Spleen (tissue), 11 donors: Measurements from ENCODE around the gene TNFRSF13B. TPM values are rescaled to one million over a fixed set of nuclear protein-coding genes. Genes with fewer than 3 reads are reported as not detected.
A peak's percentile ranks its signal among the peaks of the same experiment; 100 is the strongest.

Experiments used
- DNase-seq: peaks from one replicate; pipeline ENCODE4 v3.0.0-alpha.2; 2020
- H3K27ac ChIP-seq, 8 donors: fragments of 200-600 bp; sonication (generic) in 7 of 8; 1 replicate in 4 of 8; 2 replicates in 4 of 8; pipeline versions ENCODE4 v1.5.0 to v1.8.0; 2016 to 2021; ENCODE audit warnings: inconsistent platforms in 4 of 8, mild to moderate bottlenecking in 4 of 8, moderate library complexity in 1 of 8
- H3K27me3 ChIP-seq, 7 donors: fragments of 200-600 bp; sonication (generic) in 6 of 7; replicated peaks in 1 of 7; 1 replicate in 4 of 7; 2 replicates in 3 of 7; pipeline versions ENCODE4 v1.5.0 to v1.8.0; 2016 to 2021; ENCODE audit warnings: inconsistent platforms in 3 of 7, mild to moderate bottlenecking in 1 of 7
- H3K36me3 ChIP-seq, 6 donors: fragments of 200-600 bp; sonication (generic) in 5 of 6; 1 replicate in 4 of 6; 2 replicates in 2 of 6; pipeline versions ENCODE4 v1.5.0 to v1.8.0; 2016 to 2021; ENCODE audit warnings: inconsistent platforms in 2 of 6
- H3K4me1 ChIP-seq, 6 donors: fragments of 200-600 bp; sonication (generic) in 5 of 6; 1 replicate in 3 of 6; 2 replicates in 3 of 6; pipeline versions ENCODE4 v1.5.0 to v1.8.0; 2016 to 2021; ENCODE audit warnings: inconsistent platforms in 3 of 6
- H3K4me3 ChIP-seq, 8 donors: fragments of 200-600 bp; sonication (generic) in 7 of 8; 1 replicate in 4 of 8; 2 replicates in 4 of 8; pipeline versions ENCODE4 v1.5.0 to v1.8.0; 2016 to 2021; ENCODE audit warnings: inconsistent platforms in 4 of 8, mild to moderate bottlenecking in 4 of 8, moderate library complexity in 2 of 8
- H3K9me3 ChIP-seq, 8 donors: fragments of 200-600 bp; sonication (generic) in 7 of 8; 1 replicate in 4 of 8; 2 replicates in 4 of 8; pipeline versions ENCODE4 v1.5.0 to v1.8.0; 2016 to 2021; ENCODE audit warnings: inconsistent platforms in 4 of 8
- POLR2A ChIP-seq, 3 donors: fragments of 450-650 bp; IDR thresholded peaks; one replicate each; pipeline ENCODE4 v1.5.1; 2017; ENCODE audit warnings: antibody characterized with exemption in 3 of 3, mild to moderate bottlenecking in 1 of 3
- POLR2AphosphoS5 ChIP-seq, 3 donors: sonication (generic); formaldehyde crosslinking; IDR thresholded peaks; one replicate each; pipeline ENCODE4 v1.5.1; 2017; ENCODE audit warnings: antibody characterized with exemption in 3 of 3
- WGBS, 5 donors: extraction: QIAGEN DNeasy Blood & Tissue Kit in 3 of 5; methylation state at CpG; one replicate each; pipeline versions ENCODE4 v1.1.5 to v1.1.7; 2013 to 2018; 5-methylcytosine and 5-hydroxymethylcytosine counted together
- intact Hi-C: fragments of 100-400 bp; cut with DNase I; formaldehyde crosslinking; loops from one replicate; pipeline ENCODE4 v1.15.0; 2023; ENCODE audit warnings: low total_unique reads
- polyA plus RNA-seq, 3 donors: library from polyadenylated mRNA; stranded (reverse); fragments of 200-250 nt; gene quantifications; one replicate each; pipeline ENCODE4 v1.2.1, GENCODE V29; 2013
- total RNA-seq, 7 donors: library from RNA; depleted of rRNA in 3 of 7; stranded (reverse); fragments of >200 nt in 3 of 7; fragmentation: NEBNext Ultra II Directional in 4 of 7; extraction: Animal tissue kit (Norgen Biotek cat#: 25700) in 4 of 7; gene quantifications; one replicate each; pipeline versions ENCODE4 v1.1.0 to v1.2.1, GENCODE V29; 2016 to 2021
- TF ChIP-seq, protein P1 (sequence below), 11 experiments: fragments of 200-600 bp in 7 of 11; fragments of 450-650 bp in 4 of 11; sonication (generic) in 4 of 11; IDR thresholded peaks in 8 of 11; conservative IDR thresholded peaks in 3 of 11; 1 replicate in 7 of 11; 2 replicates in 4 of 11; pipeline versions ENCODE4 v1.4.0 to v1.8.0; 2016 to 2021; ENCODE audit warnings: antibody characterized with exemption in 11 of 11, inconsistent platforms in 4 of 11, mild to moderate bottlenecking in 1 of 11
- donor health status: healthy with polysubstance abuse.
- donor health status: DM: no; HTN: no; CAD: no; lungs with moderate emphysema.
- donor health status: DM: no; HTN: no; CAD: no.
- donor health status: Bipolar disorder and iron deficiency.
- donor health status: healthy.
- donor health status: DM: no; HTN: no; CAD: no.
- donor health status: DM: yes; HTN: yes; CAD: no.

The TNFRSF13B gene
- total and polyA plus RNA-seq, 10 donors: 25.1 to 142 (median 49.5) TPM

DNA sequence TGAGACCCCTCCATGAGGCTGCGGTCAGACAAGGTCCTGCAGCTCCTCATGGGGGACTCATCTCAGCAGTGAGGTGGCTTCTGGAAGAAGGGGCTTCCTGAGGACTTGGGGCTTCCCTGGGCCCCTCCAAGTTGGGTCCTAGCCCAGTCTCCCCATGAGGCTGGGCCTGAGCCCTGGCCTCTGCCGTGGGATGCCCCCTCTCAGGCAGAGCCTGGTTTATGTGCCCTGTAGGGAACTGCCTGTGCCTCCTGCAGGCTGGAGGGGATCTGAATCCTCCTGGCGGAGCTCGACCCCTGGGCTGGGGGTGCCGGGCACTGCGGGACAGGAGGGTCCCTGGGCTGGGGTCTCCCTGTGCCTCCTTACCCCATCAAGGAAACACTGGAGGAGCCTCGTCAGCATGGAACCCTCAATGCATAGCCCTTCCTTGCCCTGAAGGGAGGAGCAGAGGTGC lies 45.8 kb downstream of the TNFRSF13B start:
- H3K4me1 ChIP-seq: no peaks in the 10 kb centered on the region
- 88 to 95% (median 91%) methylated on average over 4 to 7 of the region's 7 CpGs for WGBS, 5 donors
- H3K4me3 ChIP-seq: no peak overlapping the region
- TF ChIP-seq, protein P1, sequence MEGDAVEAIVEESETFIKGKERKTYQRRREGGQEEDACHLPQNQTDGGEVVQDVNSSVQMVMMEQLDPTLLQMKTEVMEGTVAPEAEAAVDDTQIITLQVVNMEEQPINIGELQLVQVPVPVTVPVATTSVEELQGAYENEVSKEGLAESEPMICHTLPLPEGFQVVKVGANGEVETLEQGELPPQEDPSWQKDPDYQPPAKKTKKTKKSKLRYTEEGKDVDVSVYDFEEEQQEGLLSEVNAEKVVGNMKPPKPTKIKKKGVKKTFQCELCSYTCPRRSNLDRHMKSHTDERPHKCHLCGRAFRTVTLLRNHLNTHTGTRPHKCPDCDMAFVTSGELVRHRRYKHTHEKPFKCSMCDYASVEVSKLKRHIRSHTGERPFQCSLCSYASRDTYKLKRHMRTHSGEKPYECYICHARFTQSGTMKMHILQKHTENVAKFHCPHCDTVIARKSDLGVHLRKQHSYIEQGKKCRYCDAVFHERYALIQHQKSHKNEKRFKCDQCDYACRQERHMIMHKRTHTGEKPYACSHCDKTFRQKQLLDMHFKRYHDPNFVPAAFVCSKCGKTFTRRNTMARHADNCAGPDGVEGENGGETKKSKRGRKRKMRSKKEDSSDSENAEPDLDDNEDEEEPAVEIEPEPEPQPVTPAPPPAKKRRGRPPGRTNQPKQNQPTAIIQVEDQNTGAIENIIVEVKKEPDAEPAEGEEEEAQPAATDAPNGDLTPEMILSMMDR (IDR thresholded peaks at IDR 0.05 in 8 of 11, conservative IDR thresholded peaks at IDR 0.05 in 3 of 11): no peak
- TF ChIP-seq POLR2AphosphoS5 (IDR thresholded peaks at IDR 0.05) (no peak), POLR2A (IDR thresholded peaks at IDR 0.05) (no peak)
- H3K27ac ChIP-seq: no peak overlapping the region
- H3K27me3 ChIP-seq: no peaks in the 10 kb centered on the region
- DNase-seq: peak; percentile 67
- no peaks in the 10 kb centered on the region for H3K9me3 ChIP-seq
- intact Hi-C loops: no loop called here
- peaks cover 0 to 22% (median 0%) of the 10 kb centered on the region in 6 donors for H3K36me3 ChIP-seq

DNA sequence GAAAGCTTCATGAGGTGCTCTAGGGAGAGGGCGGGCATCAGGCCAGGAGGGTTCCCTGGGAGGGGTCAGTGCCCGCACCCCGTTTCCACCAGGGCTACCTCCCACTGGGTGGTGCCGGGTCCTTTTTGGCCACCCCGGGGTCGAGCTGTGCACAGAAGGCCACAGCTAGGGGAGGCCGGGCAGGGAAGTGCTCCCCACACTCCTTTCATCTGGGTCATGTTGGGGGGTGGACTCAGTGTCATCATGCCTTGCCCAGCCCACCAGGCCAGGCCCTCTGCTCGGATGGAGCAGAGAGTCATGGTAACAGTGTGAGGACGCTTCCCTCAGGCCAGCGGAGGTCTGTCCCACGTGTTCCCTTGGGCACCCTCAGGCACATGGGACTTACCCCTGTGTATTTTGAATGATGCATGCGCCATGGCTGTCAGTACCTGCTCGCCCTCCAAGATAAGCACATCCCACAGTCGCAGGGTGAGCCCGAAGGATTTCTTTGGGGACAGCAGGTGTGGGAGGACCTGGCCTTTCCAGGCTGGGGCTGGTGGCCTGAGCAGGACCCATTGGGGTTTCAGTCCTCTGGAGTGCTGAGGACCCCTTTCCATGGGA lies 46.4 kb downstream of the TNFRSF13B start:
- WGBS, 5 donors: 86 to 95% (median 94%) methylated on average over 9 to 15 of the region's 15 CpGs
- Histone ChIP-seq H3K9me3 (no peaks in the 10 kb centered on the region), H3K36me3 (peaks cover 0 to 22% (median 0%) of the 10 kb centered on the region in 6 donors), H3K27me3 (no peaks in the 10 kb centered on the region), H3K4me1 (no peaks in the 10 kb centered on the region), H3K4me3 (no peak overlapping the region), H3K27ac (no peak overlapping the region)
- intact Hi-C loops: no loop called here
- DNase-seq: peak; percentile 52
- TF ChIP-seq, protein P1 (IDR thresholded peaks at IDR 0.05 in 8 of 11, conservative IDR thresholded peaks at IDR 0.05 in 3 of 11): no peak
- no peak for TF ChIP-seq POLR2AphosphoS5 (IDR thresholded peaks at IDR 0.05)
- TF ChIP-seq POLR2A (IDR thresholded peaks at IDR 0.05): no peak

GRCh38 chr17:16924696-16925440 lies 47.0 kb downstream of the TNFRSF13B start:
- DNase-seq: peak; percentile 64
- intact Hi-C loops: no loop called here
- Histone ChIP-seq H3K4me3 (no peak overlapping the region), H3K4me1 (no peaks in the 10 kb centered on the region), H3K27ac (no peak overlapping the region), H3K27me3 (no peaks in the 10 kb centered on the region), H3K9me3 (no peaks in the 10 kb centered on the region), H3K36me3 (peaks cover 0 to 17% (median 0%) of the 10 kb centered on the region in 6 donors)
- WGBS, 5 donors: 83 to 96% (median 89%) methylated on average over 8 to 10 of the region's 10 CpGs
- no peak for TF ChIP-seq POLR2AphosphoS5 (IDR thresholded peaks at IDR 0.05)
- TF ChIP-seq, protein P1 (IDR thresholded peaks at IDR 0.05 in 8 of 11, conservative IDR thresholded peaks at IDR 0.05 in 3 of 11): no peak
- TF ChIP-seq POLR2A (IDR thresholded peaks at IDR 0.05): no peak
